OCI-LY7 (cell line): Measurements from ENCODE around the gene AKAP10.

Experiments
- EZH2phosphoT487 ChIP-seq: fragments of 200-600 bp; sonication (generic); IDR thresholded peaks from 2 replicates; pipeline ENCODE4 v1.6.1; 2018; ENCODE audit warnings: low read depth, borderline replicate concordance, mild to moderate bottlenecking, mixed run types, antibody characterized with exemption, low read length, moderate library complexity, mixed read lengths
- TF ChIP-seq, protein P1 (sequence below): fragments of 200-600 bp; sonication (generic); conservative IDR thresholded peaks from 2 replicates; pipeline ENCODE4 v1.5.1; 2014; ENCODE audit warnings: mild to moderate bottlenecking, antibody characterized with exemption, low read length, moderate library complexity, mixed read lengths

DNA sequence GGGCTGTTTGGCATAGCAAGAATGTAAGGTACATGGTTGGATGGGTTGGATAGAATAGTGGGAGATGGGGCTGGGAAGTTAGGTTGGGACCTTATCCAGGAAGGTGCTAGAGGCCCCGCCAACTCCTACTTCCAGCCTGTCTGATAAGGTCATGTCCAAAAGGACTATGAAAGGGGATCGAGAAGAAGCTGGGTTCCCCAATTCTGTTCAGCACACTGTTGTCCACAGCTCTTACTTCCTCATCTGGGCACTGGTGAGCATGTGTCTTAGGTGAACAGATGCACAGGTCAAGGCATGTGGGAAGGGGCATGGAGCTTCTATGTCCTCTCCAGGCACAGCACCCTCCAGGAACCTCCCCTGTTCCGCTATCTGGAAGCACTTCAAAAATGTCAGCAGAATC, 104.3 kb downstream of the AKAP10 start:
- TF ChIP-seq, protein P1, sequence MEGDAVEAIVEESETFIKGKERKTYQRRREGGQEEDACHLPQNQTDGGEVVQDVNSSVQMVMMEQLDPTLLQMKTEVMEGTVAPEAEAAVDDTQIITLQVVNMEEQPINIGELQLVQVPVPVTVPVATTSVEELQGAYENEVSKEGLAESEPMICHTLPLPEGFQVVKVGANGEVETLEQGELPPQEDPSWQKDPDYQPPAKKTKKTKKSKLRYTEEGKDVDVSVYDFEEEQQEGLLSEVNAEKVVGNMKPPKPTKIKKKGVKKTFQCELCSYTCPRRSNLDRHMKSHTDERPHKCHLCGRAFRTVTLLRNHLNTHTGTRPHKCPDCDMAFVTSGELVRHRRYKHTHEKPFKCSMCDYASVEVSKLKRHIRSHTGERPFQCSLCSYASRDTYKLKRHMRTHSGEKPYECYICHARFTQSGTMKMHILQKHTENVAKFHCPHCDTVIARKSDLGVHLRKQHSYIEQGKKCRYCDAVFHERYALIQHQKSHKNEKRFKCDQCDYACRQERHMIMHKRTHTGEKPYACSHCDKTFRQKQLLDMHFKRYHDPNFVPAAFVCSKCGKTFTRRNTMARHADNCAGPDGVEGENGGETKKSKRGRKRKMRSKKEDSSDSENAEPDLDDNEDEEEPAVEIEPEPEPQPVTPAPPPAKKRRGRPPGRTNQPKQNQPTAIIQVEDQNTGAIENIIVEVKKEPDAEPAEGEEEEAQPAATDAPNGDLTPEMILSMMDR, result no peak
- no peak for TF ChIP-seq EZH2phosphoT487
